HG02973 (cell line): ENCODE data around the gene COX17.
"Not testable (repeated sequence)": the region's sequence is repeated elsewhere in the genome, so short reads cannot be mapped to it uniquely, and the experiment has no call there.

ENCODE experiments used
- ATAC-seq: cut with Tn5 transposase; IDR thresholded peaks from one replicate; pipeline ENCODE4 v1.9.1; 2021; ENCODE audit warnings: moderate library complexity; ENCODE audit not compliant: unreplicated experiment

Gene COX17, protein sequence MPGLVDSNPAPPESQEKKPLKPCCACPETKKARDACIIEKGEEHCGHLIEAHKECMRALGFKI

DNA sequence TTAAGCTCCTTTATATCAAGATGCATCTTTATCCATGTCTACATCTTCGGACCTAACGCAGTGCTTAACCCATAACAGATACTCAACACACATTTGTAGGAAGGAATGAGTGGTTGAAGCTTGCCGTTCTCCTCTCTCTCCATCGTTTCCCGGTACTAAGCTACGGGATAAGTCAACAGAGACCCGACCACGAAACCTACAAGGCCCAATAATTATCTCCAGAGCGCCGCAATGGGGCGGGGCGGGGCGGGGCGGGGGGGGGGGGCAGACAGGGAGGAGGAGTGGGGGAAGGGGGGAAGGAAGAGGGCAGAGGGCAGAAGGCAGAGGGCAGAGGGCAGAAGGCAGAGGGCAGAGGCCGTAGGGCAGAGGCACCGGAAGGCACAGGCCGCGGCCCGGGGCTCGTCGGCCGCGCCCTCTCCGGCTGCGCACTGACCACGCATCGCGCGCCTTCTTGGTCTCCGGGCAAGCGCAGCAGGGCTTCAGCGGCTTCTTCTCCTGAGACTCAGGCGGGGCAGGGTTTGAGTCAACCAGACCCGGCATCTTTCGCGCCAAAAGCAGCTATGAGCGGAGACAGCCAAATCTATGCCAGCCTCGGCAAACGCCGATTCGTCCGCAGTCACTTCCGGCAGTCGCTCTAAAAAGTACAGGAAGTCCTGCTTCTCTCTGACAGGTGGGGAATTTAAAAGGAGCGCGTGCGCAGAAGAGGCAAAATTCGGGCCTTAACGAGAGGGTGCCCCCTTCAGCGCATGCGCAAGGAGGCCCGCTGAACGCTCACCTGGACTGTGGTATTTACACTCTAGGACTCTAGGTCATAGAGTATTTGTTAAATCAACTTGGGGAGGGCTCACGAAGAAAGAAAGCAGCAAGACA, at the start of gene COX17:
TSS of gene COX17 (minus strand) at position 636 of the 870 bp plus-strand sequence. CDS start at position 540, 96 bp downstream.
- peak; percentile 85 for ATAC-seq

DNA sequence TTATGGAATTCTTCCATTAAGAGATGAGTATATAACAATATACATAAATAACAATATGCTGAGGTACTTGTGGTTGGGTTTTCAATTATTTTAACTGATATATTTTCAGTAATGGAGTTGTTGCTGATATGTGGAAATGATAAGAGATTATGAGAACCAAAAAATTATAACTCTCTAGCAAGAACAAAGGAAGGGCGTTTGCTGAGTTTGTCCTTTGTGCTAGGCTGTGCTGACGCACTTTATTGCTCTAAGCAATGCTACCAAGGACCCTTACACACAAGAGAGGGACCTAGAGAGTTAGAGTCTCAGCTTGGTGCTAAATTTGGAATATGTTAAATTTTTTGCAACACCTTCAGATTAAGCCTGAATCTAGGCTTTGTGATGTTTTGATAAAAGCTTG, 49.7 kb upstream of the COX17 start:
- ATAC-seq, result no peak

DNA sequence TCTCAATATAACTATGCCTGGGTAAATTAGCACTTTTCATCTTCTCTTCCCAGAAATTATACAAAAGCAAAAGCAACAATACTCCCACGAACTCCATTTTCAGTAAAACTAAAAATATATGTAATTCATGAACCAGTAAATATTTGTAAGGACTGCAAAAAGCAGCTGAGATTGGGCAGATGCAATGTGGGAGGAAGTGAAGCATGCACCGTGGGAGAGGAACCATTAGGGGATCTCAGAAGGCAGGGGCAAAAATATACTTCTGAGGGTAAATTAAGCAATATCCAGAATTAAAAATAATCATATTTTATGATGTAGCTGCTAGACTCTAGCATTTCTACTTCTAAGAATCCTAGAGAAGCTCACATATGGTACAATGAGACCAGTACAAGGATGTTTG, 45.8 kb upstream of the COX17 start:
- no peak for ATAC-seq

GRCh38 chr3:119717520-119717919, 40.3 kb upstream of the COX17 start:
- ATAC-seq, result no peak

DNA sequence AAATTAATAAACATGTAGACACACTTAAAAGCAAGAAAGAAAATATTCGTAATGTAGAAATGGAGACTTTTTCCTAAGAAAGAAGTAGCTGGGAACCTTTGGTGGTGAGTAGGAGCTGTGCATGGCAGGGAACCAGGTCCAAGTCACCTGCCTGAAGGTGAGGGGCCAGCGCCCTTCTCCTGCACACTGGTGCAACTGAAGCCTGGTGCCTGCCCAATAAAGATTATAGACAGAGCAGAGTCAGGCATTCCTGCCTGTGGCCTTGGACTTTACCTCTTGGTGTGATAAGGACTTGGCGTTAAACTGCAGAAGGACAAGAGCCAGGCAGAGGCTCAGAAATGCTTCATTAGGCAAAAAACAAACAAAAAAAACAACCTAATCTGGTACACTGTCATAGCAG, 39.8 kb upstream of the COX17 start:
- no peak for ATAC-seq

DNA sequence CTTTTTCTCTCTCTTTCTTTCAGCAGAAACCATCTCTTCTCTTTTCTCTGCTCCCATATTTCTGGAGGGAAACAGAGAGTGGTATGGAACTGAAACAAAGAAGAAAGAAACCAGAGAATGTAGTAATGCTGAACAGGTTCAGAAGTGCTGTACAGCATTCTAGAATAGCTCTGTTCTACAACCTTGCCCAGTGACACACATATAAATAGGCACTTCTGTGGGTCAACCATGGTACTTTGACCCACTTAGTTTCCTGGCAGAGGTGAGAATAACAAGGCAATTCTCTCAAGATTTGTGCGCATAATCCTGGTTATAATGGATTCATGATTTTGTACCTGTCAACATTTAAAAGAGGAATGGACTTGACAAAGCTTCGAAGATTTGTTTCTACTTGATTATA, 37.9 kb upstream of the COX17 start:
- no peak for ATAC-seq

GRCh38 chr3:119703820-119704531, 26.8 kb upstream of the COX17 start:
- ATAC-seq, result no peak

DNA sequence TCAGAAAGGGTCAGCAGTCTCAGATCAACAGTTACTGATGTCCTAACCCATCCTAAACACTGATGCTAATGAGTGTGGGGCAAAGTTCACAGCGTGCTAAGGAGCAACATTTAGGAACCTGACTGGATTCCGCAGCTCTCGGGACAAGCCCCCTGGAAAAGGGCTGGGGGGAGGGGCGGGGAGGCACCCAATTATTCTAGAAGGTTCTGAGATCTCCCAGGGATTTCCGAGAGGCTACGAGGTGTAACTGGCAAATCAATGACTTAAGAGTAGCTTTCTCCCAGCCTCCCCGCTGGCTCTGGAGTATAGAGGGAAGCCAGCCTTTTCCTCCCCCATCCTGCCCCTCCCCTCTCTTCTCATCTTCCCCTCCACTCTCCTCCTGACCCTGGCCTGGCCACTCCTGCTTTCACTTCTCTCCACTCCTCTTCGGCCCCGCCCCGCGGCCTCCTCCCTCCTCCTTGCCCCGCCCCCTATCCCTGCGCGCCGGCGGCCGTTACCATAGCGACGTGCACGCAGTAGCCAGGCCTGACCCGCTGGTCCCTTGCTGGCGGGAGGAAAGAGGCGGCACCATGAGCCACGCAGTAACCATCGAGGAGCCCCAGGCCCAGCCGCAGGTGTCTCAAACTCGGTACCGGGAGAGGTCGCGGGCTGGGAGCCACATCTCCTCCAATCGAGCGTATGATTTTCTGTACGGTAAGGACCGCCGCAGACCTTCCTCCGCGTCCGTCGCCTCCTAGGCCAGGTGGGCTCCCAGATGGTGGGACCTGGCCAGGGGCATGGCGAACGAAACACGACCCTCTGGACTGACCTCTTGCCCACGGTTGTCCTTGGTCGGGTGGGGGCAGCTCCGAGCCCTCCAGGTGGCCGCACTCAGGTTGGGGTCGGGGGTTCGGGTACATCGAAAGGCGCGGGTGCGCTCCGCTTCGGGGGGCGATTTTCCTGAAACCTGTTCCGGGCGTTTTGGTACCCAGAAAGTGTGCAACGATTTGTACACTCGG, 25.6 kb upstream of the COX17 start, which contains the start of gene CFAP91:
TSS of gene CFAP91 (plus strand) at position 493 of the 998 bp plus-strand sequence. CDS start at position 570, 77 bp downstream.
- ATAC-seq, result peak; percentile 92

DNA sequence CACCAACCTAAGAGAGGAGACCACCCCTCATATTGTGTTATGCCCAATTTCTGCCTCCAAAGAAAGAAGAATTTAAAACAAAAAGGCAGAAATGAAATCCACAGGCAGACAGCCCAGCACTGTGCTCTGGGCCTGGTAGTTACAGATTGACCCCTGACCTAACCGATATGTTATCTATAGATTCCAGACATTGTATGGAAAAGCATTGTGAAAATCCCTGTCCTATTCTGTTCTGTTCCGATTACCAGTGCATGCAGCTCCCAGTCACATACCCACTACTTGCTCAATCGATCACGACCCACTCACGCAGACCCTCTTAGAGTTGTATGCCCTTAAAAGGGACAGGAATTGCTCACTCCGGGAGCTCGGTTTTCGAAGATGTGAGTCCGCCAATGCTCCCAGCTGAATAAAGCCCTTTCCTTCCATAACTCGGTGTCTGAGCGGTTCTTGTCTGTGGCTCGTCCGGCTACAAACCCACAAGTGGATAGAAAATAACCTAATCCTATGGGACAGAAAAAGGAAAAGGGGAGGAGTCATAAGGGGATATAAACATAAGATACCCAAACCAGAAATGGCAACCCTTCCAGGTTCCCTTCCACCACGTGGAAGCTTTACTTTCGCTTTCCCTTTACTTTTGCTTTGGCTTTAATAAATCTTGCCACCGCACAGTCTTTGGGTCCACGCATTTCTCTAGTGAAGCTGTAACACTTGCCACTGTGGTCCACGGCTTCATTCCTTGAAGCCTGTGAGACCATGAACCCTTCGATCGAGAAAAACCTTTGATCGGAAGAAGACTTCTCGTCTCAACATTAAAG, 23.9 kb upstream of the COX17 start:
- ATAC-seq, result no peak

GRCh38 chr3:119700269-119700919, 23.2 kb upstream of the COX17 start:
- peak; percentile 34 for ATAC-seq

DNA sequence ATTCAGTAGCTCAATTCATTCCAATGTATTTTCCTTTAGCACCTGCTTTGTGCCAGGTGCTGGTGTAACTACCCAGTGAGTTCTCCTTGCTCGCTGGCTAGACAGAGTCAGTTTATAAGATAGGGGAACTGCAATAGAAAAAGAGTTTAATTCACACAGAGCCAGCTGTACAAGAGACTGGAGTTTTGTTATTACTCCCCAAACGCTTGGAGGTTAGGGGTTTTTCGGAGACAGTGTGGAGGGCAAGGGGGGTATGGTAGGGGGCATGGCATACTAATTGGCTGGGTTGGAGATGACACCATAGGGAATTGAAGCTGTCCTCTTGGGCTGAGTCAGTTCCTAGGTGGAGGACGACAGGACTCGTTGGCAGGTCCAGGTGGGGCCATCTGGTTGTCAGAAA, 20.2 kb upstream of the COX17 start:
- peak; percentile 52 for ATAC-seq

DNA sequence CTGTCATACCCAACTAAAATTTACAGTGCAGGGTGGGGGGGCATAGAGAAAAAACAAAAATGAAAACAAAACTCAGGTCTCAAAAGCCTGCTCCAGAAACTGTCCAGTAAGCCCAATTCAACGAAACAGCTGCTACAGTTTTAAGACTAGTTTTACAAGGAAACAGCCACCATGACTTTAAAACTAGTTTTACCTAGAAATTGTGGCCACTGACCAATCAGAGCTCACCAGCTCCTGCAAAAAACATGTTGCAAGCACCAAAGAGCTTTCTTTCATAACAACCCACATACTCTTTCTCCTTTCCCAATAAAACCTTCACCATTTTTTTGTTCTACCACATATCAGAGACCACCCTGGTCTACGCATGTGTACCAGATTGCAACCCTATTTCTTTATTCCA, 18.3 kb upstream of the COX17 start:
- ATAC-seq, result no peak

DNA sequence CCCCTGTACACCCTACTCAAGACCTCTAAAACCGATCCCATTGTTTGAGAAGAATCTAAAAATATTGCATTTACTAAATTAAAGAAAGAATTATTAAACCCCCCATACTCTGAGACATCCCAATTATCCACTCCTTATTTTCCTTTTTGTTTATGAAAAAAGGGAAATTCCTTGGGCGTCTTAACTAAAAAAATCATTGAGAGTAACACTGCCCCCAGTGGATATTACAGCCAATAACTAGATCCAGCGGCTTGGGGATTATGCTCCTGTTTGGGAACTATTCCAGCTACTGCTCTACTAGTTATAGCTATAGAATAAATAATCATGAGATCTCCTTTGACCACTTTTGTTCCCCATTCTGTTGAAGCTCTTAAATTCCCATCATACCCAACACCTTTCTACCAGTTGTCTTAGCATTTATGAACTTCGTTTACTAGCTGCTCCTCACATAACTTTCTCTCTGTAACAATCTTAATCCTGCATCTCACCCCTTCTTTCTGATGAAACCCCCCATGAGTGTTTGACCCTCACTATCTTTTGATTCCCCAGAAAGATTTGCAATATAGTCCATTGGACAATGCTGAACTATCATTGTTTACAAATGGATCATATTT, 12.9 kb upstream of the COX17 start:
- ATAC-seq, result no peak

DNA sequence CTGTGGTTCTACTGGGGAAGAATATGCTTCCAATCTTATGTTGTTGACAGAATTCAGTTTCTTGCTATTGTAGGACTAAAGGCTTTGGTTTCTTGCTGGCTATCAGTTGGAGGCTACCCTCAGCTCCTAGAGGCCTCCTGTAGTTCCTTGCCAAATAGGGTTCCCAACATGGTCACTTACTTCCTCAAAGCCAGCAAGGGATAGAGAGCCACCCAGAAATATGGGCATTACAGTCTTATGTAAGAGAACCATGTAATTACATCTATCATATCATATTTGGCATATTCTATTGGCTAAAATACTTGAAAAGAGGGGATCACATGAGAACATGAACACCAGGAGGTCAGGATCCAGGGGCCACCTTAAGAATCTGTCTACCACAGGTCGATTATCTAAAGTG, 6.2 kb upstream of the COX17 start:
- ATAC-seq, result no peak

DNA sequence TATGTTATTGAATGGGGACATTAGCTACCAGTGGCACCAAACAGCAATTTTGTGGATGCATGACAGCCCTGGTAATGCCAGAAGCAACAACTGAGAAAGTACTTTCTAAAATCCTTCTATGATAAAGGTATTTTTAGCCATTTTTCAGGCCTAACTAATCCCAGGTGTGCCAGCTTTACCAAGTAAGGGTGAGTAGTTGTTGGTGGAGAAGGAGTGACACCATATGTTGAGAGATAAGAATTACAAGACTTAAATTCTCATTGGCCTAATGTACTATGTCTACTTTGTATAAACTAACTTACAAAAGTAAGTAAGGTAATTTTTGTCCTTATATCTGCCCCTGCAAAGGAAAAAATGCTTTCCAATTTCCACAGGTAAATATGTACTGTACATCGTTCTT, 4.1 kb upstream of the COX17 start:
- no peak for ATAC-seq

DNA sequence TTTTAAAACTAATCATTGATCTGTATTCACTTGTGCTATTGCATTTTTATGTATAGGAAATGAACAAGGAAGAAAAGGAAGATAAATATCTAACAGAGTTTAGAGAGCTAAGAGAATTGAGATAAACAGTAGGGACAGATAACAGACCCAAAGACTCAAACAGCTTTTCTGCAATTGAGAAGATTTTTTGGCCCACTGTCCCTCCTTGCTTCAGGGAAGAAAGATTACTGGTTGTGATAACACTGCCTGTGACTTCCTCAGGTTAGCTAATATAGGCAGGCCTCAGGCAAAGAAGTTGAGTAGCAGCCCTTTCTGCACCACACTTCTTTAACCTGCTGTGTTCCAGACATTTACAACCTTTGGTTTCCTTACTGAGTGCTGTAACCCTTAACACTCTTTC, 2.7 kb upstream of the COX17 start:
- ATAC-seq, result no peak

GRCh38 chr3:119678209-119678608, 1.0 kb upstream of the COX17 start:
- ATAC-seq, result not testable (repeated sequence)

DNA sequence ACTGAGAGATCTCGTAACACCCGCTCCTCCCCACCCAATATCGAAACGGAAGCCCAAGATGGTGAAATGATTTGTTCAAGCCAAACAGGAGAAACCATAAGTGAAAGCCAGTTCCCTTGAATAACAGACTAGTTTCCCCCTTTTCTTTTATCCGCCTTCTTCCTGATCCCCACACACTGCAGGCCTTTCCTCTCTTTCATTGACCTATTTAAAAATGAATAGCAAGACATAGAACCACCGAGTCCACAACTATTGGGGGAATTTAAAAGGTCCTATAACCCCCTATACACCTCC, 382 bp upstream of the COX17 start:
- ATAC-seq, result no peak

DNA sequence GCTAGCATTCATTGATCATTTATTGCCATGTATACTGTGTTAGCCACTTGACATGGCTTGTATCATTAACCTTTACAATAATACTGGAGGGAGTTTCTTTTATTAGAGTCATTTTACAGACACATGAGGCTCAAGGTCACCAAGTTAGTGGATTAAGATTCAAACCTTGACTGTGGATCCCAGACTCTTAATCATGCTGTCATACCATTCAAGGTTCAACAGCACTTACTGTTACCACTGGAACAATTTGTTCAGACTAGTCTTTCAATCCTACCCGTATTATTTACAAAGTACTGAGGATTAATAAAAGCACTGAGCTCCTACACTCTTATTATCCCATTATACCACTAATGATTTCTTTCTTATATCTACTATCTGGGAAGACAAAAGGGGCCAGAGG, 1.2 kb downstream of the COX17 start:
- ATAC-seq, result no peak
